ENCODE results near the gene PNKP.

- no peak for TF ChIP-seq POLR2AphosphoS5 (IDR thresholded peaks at IDR 0.05)
- TF ChIP-seq EZH2 (IDR thresholded peaks at IDR 0.05; ENCODE audit: borderline replicate concordance, insufficient read depth, low read length, poor library complexity, severe bottlenecking): no peak
- no peak for TF ChIP-seq CTCF (IDR thresholded peaks at IDR 0.05; ENCODE audit: poor library complexity, severe bottlenecking)
These were observed 8.6 kb upstream of the PNKP start for GRCh38 chr19:49875857-49876421.

Data from neural cell (in vitro differentiated cells).